ENCODE data around the gene ATP6AP1.

GRCh38 chrX:154399527-154400368 lies 28.7 kb upstream of the ATP6AP1 start:
- TF ChIP-seq CTCF (IDR thresholded peaks at IDR 0.05) (no peak), POLR2A (IDR thresholded peaks at IDR 0.05) (no peak)

All from gastroesophageal sphincter (tissue), 3 donors.